Measurements from ENCODE around the gene TYSND1. TPM values are rescaled to one million over a fixed set of nuclear protein-coding genes. Genes with fewer than 3 reads are reported as not detected.

Gene TYSND1
- polyA plus RNA-seq, 3 donors: 8.6 to 11.2 (median 11.2) TPM

GRCh38 chr10:70090013-70090412, 56.5 kb downstream of the TYSND1 start:
- H3K4me3 Mint-ChIP-seq: no peak overlapping the region
- H3K9me3 ChIP-seq (replicated peaks in 1 of 2; ENCODE audit: control insufficient read depth in 1 of 2, insufficient read depth in 1 of 2, low read length in 2 of 2): no peaks in the 10 kb centered on the region
- DNase-seq: no peak
- H3K27me3 Mint-ChIP-seq (ENCODE audit: low read depth in 3 of 3): peaks cover 0 to 4% (median 1%) of the 10 kb centered on the region in 3 donors
- no peaks in the 10 kb centered on the region for H3K27me3 ChIP-seq (ENCODE audit: control insufficient read depth in 2 of 2, insufficient read depth in 2 of 2, low read length in 2 of 2)
- WGBS (ENCODE audit: insufficient coverage): 100% methylated on average over 2 of the region's 8 CpGs
- peaks cover 0 to 12% of the 10 kb centered on the region in 2 donors for H3K36me3 ChIP-seq (replicated peaks in 1 of 2; ENCODE audit: control insufficient read depth in 1 of 2, insufficient read depth in 2 of 2, low read length in 2 of 2)
- no peak for TF ChIP-seq CTCF (IDR thresholded peaks at IDR 0.05)
- H3K79me2 ChIP-seq (ENCODE audit: insufficient read depth, low read length): no peaks in the 10 kb centered on the region
- no peak overlapping the region for H2AFZ ChIP-seq (ENCODE audit: insufficient read depth, low read depth, low read length, poor library complexity, severe bottlenecking)
- no peak overlapping the region for H3K9ac ChIP-seq (ENCODE audit: insufficient read depth, low read length, poor library complexity, severe bottlenecking)
- H3K4me3 ChIP-seq (replicated peaks in 1 of 3; ENCODE audit: low read depth in 2 of 3, low read length in 3 of 3): no peak overlapping the region
- H3K27ac Mint-ChIP-seq: no peak overlapping the region
- intact Hi-C loops (cut with micrococcal nuclease): no loop called here
- peaks cover 13% of the 10 kb centered on the region for H3K4me1 Mint-ChIP-seq
- H3K36me3 Mint-ChIP-seq: peaks cover 4 to 10% of the 10 kb centered on the region in 2 donors
- no peaks in the 10 kb centered on the region for H3K4me1 ChIP-seq (ENCODE audit: control insufficient read depth in 1 of 2, insufficient read depth in 2 of 2, low read length in 2 of 2)
- H3K4me2 ChIP-seq (replicated peaks; ENCODE audit: extremely low read depth, low read length, poor library complexity, severe bottlenecking): no peak overlapping the region
- H3K27ac ChIP-seq (ENCODE audit: low read depth in 1 of 2, low read length in 2 of 2): no peak overlapping the region
- no peaks in the 10 kb centered on the region for H4K20me1 ChIP-seq (ENCODE audit: insufficient read depth, low read length)
- H3K9me3 Mint-ChIP-seq: no peaks in the 10 kb centered on the region

GRCh38 chr10:70088308-70088698, 58.2 kb downstream of the TYSND1 start:
- Histone ChIP-seq H3K9me3 (replicated peaks in 1 of 2; ENCODE audit: control insufficient read depth in 1 of 2, insufficient read depth in 1 of 2, low read length in 2 of 2) (no peaks in the 10 kb centered on the region), H2AFZ (ENCODE audit: insufficient read depth, low read depth, low read length, poor library complexity, severe bottlenecking) (no peak overlapping the region), H3K27ac (ENCODE audit: low read depth in 1 of 2, low read length in 2 of 2) (no peak overlapping the region), H3K4me2 (replicated peaks; ENCODE audit: extremely low read depth, low read length, poor library complexity, severe bottlenecking) (no peak overlapping the region), H4K20me1 (ENCODE audit: insufficient read depth, low read length) (no peaks in the 10 kb centered on the region), H3K4me1 (ENCODE audit: control insufficient read depth in 1 of 2, insufficient read depth in 2 of 2, low read length in 2 of 2) (no peaks in the 10 kb centered on the region), H3K4me3 (replicated peaks in 1 of 3; ENCODE audit: low read depth in 2 of 3, low read length in 3 of 3) (no peak overlapping the region), H3K27me3 (ENCODE audit: control insufficient read depth in 2 of 2, insufficient read depth in 2 of 2, low read length in 2 of 2) (no peaks in the 10 kb centered on the region), H3K79me2 (ENCODE audit: insufficient read depth, low read length) (no peaks in the 10 kb centered on the region), H3K9ac (ENCODE audit: insufficient read depth, low read length, poor library complexity, severe bottlenecking) (no peak overlapping the region), H3K36me3 (replicated peaks in 1 of 2; ENCODE audit: control insufficient read depth in 1 of 2, insufficient read depth in 2 of 2, low read length in 2 of 2) (peaks cover 0 to 2% of the 10 kb centered on the region in 2 donors)
- Mint-ChIP-seq H3K27me3 (ENCODE audit: low read depth in 3 of 3) (peaks cover 0 to 3% (median 0%) of the 10 kb centered on the region in 3 donors), H3K4me1 (peaks cover 13% of the 10 kb centered on the region), H3K27ac (peak overlapping the region in 1 of 7 donors; percentile 38), H3K4me3 (no peak overlapping the region), H3K9me3 (no peaks in the 10 kb centered on the region), H3K36me3 (peaks cover 3 to 4% of the 10 kb centered on the region in 2 donors)
- intact Hi-C loops (cut with micrococcal nuclease): no loop called here
- no peak for TF ChIP-seq CTCF (IDR thresholded peaks at IDR 0.05)
- DNase-seq: no peak
- no CpG with 5 or more reads among the region's 3 CpGs for WGBS (ENCODE audit: insufficient coverage)

Other genes starting within 250 kb of the TYSND1 start
- gene MACROH2A2, start 93.9 kb downstream of the TYSND1 start, polyA plus RNA-seq: 1 to 10 TPM; 1.0 to 1.9 (median 1.7) TPM
- 1 to 10 TPM in 1 of 3 donors, under 1 TPM in 2; 0.28 to 2.1 (median 0.41) TPM for gene AIFM2, start 13.9 kb downstream of the TYSND1 start, polyA plus RNA-seq
- gene SAR1A, start 23.8 kb upstream of the TYSND1 start, polyA plus RNA-seq: 10 to 100 TPM; 26.2 to 47.5 (median 36.7) TPM
- 100 to 1,000 TPM in 2 of 3 donors, 10 to 100 TPM in 1; 30.9 to 125 (median 112) TPM for gene PPA1, start 86.7 kb upstream of the TYSND1 start, polyA plus RNA-seq
- under 1 TPM in 1 of 3 donors, not detected in 2; 0.03 TPM for gene NPFFR1, start 137.3 kb upstream of the TYSND1 start, polyA plus RNA-seq
- gene LRRC20, start 235.9 kb upstream of the TYSND1 start, polyA plus RNA-seq: 1 to 10 TPM; 1.2 to 1.7 (median 1.3) TPM